Bronchial epithelial cell (primary cell): Measurements from ENCODE around the gene EPB41L3. TPM values are rescaled to one million over a fixed set of nuclear protein-coding genes. Genes with fewer than 3 reads are reported as not detected.

Source experiments
- DNase-seq: peaks from one replicate; pipeline ENCODE4 v3.0.0-alpha.2; 2010; ENCODE audit warnings: low read depth
- FAIRE-seq: peaks from 2 replicates; lab custom pipeline; 2011; peaks lifted over from hg19 to GRCh38; lab: Jason Lieb, UNC
- H3K27me3 ChIP-seq: 2 replicates; pipeline ENCODE4 v1.5.1; 2011; ENCODE audit warnings: low read length; ENCODE audit not compliant: control insufficient read depth, insufficient read depth
- H3K36me3 ChIP-seq: 2 replicates; pipeline ENCODE4 v1.5.1; 2011; ENCODE audit warnings: low read length; ENCODE audit not compliant: control insufficient read depth, insufficient read depth
- H3K4me3 ChIP-seq: 2 replicates; pipeline ENCODE4 v1.5.1; 2011; ENCODE audit warnings: mild to moderate bottlenecking, low read depth, low read length, control low read depth
- total RNA-seq: library from RNA; depleted of rRNA; stranded (reverse); fragments of >200 nt; gene quantifications from 2 replicates; pipeline ENCODE4 v1.2.1, GENCODE V29; 2014
- TF ChIP-seq, protein P1 (sequence below): IDR thresholded peaks from 2 replicates; pipeline ENCODE4 v1.5.1; 2011; ENCODE audit warnings: mild to moderate bottlenecking, moderate library complexity, low read length, control low read depth, inconsistent platforms; ENCODE audit not compliant: insufficient read depth, severe bottlenecking

Gene EPB41L3
- total RNA-seq, 1 donor from 2014 or later, result 0.53 TPM

- no peaks in the 10 kb centered on the region for H3K27me3 ChIP-seq
- no peak for DNase-seq
- no peak overlapping the region for H3K4me3 ChIP-seq
- TF ChIP-seq, protein P1, sequence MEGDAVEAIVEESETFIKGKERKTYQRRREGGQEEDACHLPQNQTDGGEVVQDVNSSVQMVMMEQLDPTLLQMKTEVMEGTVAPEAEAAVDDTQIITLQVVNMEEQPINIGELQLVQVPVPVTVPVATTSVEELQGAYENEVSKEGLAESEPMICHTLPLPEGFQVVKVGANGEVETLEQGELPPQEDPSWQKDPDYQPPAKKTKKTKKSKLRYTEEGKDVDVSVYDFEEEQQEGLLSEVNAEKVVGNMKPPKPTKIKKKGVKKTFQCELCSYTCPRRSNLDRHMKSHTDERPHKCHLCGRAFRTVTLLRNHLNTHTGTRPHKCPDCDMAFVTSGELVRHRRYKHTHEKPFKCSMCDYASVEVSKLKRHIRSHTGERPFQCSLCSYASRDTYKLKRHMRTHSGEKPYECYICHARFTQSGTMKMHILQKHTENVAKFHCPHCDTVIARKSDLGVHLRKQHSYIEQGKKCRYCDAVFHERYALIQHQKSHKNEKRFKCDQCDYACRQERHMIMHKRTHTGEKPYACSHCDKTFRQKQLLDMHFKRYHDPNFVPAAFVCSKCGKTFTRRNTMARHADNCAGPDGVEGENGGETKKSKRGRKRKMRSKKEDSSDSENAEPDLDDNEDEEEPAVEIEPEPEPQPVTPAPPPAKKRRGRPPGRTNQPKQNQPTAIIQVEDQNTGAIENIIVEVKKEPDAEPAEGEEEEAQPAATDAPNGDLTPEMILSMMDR, result no peak
- no peak for FAIRE-seq
- H3K36me3 ChIP-seq, result no peaks in the 10 kb centered on the region
Observed at GRCh38 chr18:5389356-5389755, 154.4 kb downstream of the EPB41L3 start.

- no peak overlapping the region for H3K4me3 ChIP-seq
- TF ChIP-seq, protein P1, result no peak
- no peaks in the 10 kb centered on the region for H3K36me3 ChIP-seq
- no peak for DNase-seq
- no peak for FAIRE-seq
- H3K27me3 ChIP-seq, result no peaks in the 10 kb centered on the region
Observed at GRCh38 chr18:5388896-5389295, 154.9 kb downstream of the EPB41L3 start.

DNA sequence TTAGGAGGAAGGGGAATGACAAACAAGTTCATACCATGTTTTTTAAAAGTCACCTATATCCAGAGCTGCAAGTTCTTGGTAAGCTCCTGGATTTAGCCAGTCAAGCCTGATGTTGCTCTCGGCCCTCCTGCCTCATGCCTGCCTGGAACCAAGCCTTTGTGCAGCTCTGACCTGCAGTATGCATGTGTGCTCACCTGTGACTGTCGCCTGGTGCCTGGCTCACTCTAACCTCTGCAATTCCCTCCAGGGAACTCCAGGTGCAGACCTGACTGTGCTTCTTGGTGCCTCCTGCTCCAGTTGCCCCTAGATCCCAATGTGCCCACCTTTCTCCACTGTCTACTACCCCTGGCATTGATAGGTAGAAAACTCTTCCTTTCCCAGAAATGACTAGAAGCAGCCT lies 163.2 kb downstream of the EPB41L3 start:
- DNase-seq, result no peak
- TF ChIP-seq, protein P1, result no peak
- Histone ChIP-seq H3K36me3 (no peaks in the 10 kb centered on the region), H3K27me3 (no peaks in the 10 kb centered on the region), H3K4me3 (no peak overlapping the region)
- no peak for FAIRE-seq

DNA sequence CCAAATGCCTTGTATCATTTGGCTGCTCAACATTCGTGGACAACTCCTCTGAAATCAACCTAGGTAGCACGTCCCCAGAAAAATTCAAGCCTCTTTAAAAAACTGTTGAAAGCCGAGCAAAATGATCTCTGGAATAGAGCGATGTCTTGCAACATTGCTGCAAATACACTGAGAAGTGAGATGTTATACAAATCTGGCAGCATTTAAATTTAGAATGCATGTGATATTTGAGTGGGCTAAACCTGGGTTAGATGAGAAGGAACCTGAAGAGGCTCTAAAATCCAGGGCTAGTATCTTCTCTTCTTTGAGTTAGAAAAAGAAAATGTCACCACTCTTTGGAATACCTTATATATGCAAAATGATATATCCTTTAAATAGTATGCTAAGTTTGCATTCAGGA lies 166.8 kb downstream of the EPB41L3 start:
- no peak for DNase-seq
- FAIRE-seq, result no peak

DNA sequence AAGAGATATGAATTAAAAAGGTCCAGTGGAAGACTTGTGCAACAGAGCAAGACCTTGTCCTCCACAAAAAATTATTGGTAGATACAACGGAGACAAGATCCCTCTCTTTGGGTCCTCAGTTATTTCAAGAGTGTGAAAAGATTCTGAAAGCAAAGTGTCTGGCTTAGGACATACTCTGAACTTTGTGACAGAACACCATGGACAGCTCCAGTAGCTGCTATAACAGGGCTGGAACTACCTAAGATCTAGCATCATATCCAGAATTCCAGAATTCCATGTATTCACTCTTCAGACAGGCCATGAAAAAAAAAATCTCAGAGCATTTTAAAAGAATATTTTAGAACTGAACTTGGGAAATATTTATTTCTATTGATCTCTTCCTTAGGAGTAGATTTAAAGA lies 173.5 kb downstream of the EPB41L3 start:
- FAIRE-seq, result no peak
- H3K27me3 ChIP-seq, result no peaks in the 10 kb centered on the region
- no peaks in the 10 kb centered on the region for H3K36me3 ChIP-seq
- H3K4me3 ChIP-seq, result no peak overlapping the region
- TF ChIP-seq, protein P1, result no peak
- DNase-seq, result no peak

More for the DNA sequence above, 166.8 kb downstream of the EPB41L3 start:
- Histone ChIP-seq H3K4me3 (no peak overlapping the region), H3K27me3 (no peaks in the 10 kb centered on the region), H3K36me3 (no peaks in the 10 kb centered on the region)
- TF ChIP-seq, protein P1, result no peak

- H3K4me3 ChIP-seq, result no peak overlapping the region
- no peaks in the 10 kb centered on the region for H3K27me3 ChIP-seq
- FAIRE-seq (no peak), DNase-seq (no peak)
- TF ChIP-seq, protein P1, result no peak
- no peaks in the 10 kb centered on the region for H3K36me3 ChIP-seq
Observed at GRCh38 chr18:5369513-5369912, 174.3 kb downstream of the EPB41L3 start.
